Uterus (tissue), 4 donors: ENCODE data around the gene COX6B1. TPM values are rescaled to one million over a fixed set of nuclear protein-coding genes. Genes with fewer than 3 reads are reported as not detected.

Experiments
- DNase-seq, 2 donors: peaks; one replicate each; pipeline ENCODE4 v3.0.0-alpha.2; 2019 to 2020
- H3K27ac ChIP-seq, 2 donors: fragments of 200-600 bp; sonication (generic); 1 replicate in 1 of 2; 2 replicates in 1 of 2; pipeline ENCODE4 v1.5.1; 2016 to 2018
- H3K27me3 ChIP-seq, 2 donors: fragments of 200-600 bp; sonication (generic); one replicate each; pipeline ENCODE4 v1.5.1; 2018 to 2019; ENCODE audit warnings: control low read depth in 1 of 2
- H3K36me3 ChIP-seq, 2 donors: fragments of 200-600 bp; sonication (generic); one replicate each; pipeline ENCODE4 v1.5.1; 2019; ENCODE audit warnings: control low read depth in 1 of 2
- H3K4me1 ChIP-seq, 2 donors: fragments of 200-600 bp; sonication (generic); one replicate each; pipeline ENCODE4 v1.5.1; 2018 to 2019; ENCODE audit warnings: control low read depth in 1 of 2
- H3K4me3 ChIP-seq, 2 donors: fragments of 200-600 bp; sonication (generic); 1 replicate in 1 of 2; 2 replicates in 1 of 2; pipeline ENCODE4 v1.5.1; 2018 to 2019; ENCODE audit warnings: mild to moderate bottlenecking in 1 of 2
- H3K9me3 ChIP-seq, 2 donors: fragments of 200-600 bp; sonication (generic); one replicate each; pipeline ENCODE4 v1.5.1; 2019; ENCODE audit warnings: control low read depth in 1 of 2
- POLR2A ChIP-seq, 2 donors: fragments of 450-650 bp; IDR thresholded peaks; one replicate each; pipeline ENCODE4 v1.6.1; 2016; ENCODE audit warnings: antibody characterized with exemption in 2 of 2, mild to moderate bottlenecking in 1 of 2, moderate library complexity in 1 of 2
- intact Hi-C: fragments of 100-400 bp; cut with DNase I; formaldehyde crosslinking; loops from one replicate; pipeline ENCODE4 v1.15.1; 2023; ENCODE audit warnings: low total_unique reads
- total RNA-seq, 4 donors: library from RNA; depleted of rRNA in 3 of 4; stranded (reverse); fragments of >200 nt in 3 of 4; gene quantifications; one replicate each; pipeline versions ENCODE4 v1.1.0 to v1.2.4, GENCODE V29; 2014 to 2023
- TF ChIP-seq, protein P1 (sequence below), 4 experiments: fragments of 200-600 bp in 2 of 4; fragments of 450-650 bp in 2 of 4; sonication (generic) in 2 of 4; IDR thresholded peaks; one replicate each; pipeline ENCODE4 v1.5.1; 2016 to 2019; ENCODE audit warnings: antibody characterized with exemption in 4 of 4, mild to moderate bottlenecking in 2 of 4, moderate library complexity in 1 of 4
- donor health status: DM: yes; HTN: yes; CAD: no.

The COX6B1 gene
- total RNA-seq, 4 donors from 2014 or later: 47.4 to 344 (median 208) TPM

DNA sequence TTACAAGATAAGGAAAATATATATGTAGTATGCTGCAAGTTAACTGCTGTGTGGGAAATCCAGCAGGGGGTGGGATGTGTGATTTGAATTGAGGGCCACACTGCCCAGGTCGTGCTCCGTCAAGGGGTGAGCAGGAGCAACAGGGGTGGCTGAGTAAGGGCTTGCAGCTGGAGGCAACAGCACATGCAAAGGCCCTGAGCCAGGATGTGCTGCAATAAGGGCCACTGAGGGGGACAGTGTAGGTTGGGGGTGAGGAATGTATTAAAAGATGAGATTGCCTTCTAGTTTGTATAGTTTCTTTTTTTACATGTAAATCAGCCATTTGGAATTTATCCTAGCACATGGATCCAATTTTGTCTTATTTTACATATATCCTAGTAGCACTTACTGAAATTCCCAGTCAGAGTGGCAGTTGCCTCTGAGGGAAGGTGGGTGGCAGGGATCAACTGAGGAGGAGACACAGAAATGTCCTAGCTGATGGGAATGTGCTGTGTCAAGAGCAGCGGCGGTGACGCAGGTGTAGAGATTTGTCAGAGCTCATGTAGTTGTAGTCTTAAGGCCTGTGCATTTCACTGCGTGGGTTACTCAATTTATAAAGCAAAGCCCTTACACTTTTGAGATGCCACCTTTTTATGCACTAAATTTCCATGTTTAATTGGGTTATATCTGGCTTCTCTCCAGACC, 24.7 kb upstream of the COX6B1 start:
- intact Hi-C loops: no loop called here
- no peaks in the 10 kb centered on the region for H3K4me1 ChIP-seq
- no peaks in the 10 kb centered on the region for H3K27me3 ChIP-seq
- no peaks in the 10 kb centered on the region for H3K9me3 ChIP-seq
- H3K27ac ChIP-seq: no peak overlapping the region
- TF ChIP-seq, protein P1, sequence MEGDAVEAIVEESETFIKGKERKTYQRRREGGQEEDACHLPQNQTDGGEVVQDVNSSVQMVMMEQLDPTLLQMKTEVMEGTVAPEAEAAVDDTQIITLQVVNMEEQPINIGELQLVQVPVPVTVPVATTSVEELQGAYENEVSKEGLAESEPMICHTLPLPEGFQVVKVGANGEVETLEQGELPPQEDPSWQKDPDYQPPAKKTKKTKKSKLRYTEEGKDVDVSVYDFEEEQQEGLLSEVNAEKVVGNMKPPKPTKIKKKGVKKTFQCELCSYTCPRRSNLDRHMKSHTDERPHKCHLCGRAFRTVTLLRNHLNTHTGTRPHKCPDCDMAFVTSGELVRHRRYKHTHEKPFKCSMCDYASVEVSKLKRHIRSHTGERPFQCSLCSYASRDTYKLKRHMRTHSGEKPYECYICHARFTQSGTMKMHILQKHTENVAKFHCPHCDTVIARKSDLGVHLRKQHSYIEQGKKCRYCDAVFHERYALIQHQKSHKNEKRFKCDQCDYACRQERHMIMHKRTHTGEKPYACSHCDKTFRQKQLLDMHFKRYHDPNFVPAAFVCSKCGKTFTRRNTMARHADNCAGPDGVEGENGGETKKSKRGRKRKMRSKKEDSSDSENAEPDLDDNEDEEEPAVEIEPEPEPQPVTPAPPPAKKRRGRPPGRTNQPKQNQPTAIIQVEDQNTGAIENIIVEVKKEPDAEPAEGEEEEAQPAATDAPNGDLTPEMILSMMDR (IDR thresholded peaks at IDR 0.05): no peak
- TF ChIP-seq POLR2A (IDR thresholded peaks at IDR 0.05): no peak
- H3K4me3 ChIP-seq: no peak overlapping the region
- no peaks in the 10 kb centered on the region for H3K36me3 ChIP-seq
- DNase-seq: no peak

DNA sequence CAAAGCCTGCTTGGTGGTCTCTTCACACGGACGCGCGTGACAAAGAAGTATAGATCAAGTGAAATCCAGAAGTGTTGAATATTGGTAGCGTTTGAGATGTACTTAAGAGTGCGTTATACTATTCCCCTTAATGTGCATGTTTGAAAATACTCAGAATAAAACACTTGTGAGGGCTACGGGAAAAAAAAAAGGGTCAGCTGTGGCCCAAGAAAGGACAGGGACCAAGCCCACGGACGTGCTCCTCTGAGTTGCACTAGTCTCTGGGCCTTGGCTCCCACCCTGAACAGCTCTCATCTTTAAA, 19.9 kb upstream of the COX6B1 start:
- Histone ChIP-seq H3K9me3 (no peaks in the 10 kb centered on the region), H3K27me3 (no peaks in the 10 kb centered on the region), H3K4me3 (peak overlapping the region; percentile 89 to 93), H3K4me1 (peaks cover 5 to 6% of the 10 kb centered on the region in 2 donors), H3K27ac (peak overlapping the region; percentile 78 to 93), H3K36me3 (no peaks in the 10 kb centered on the region)
- DNase-seq: no peak
- intact Hi-C loops: no loop called here
- TF ChIP-seq, protein P1 (IDR thresholded peaks at IDR 0.05): no peak
- TF ChIP-seq POLR2A (IDR thresholded peaks at IDR 0.05): no peak

- Histone ChIP-seq H3K36me3 (no peaks in the 10 kb centered on the region), H3K9me3 (no peaks in the 10 kb centered on the region), H3K4me3 (peak within 1 kb of the TSS; percentile 89 to 93), H3K27me3 (no peaks in the 10 kb centered on the region), H3K4me1 (peaks cover 5 to 6% of the 10 kb centered on the region in 2 donors), H3K27ac (peak within 1 kb of the TSS; percentile 78 to 93)
- DNase-seq: peak; percentile 98
- TF ChIP-seq POLR2A (IDR thresholded peaks at IDR 0.05): peak; percentile 53 to 82
- TF ChIP-seq, protein P1 (IDR thresholded peaks at IDR 0.05): peak in 2 of 4 experiments; percentile 32 to 51
- intact Hi-C loops: no loop called here
Measured at GRCh38 chr19:35628565-35629331, 19.4 kb upstream of the COX6B1 start, which contains the start of gene RBM42. Gene RBM42, plus strand, starts transcription at chr19:35629036. Its CDS starts 118 bp downstream, at chr19:35629154.

DNA sequence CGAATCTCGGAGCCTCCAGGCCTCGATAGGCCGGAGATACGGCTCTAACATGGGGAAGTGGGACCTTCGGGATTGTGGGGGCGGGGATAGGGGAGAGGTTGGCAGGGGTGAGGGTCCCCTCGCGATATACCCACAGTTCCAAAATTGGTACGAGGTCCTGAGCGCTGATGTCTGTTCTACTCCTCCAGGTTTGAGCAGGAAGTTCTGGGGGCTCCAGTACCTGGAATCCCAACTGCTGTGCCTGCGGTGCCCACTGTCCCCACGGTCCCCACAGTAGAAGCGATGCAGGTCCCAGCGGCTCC, 18.8 kb upstream of the COX6B1 start:
- H3K4me3 ChIP-seq: peak overlapping the region; percentile 89 to 93
- intact Hi-C loops: no loop called here
- peak overlapping the region; percentile 78 to 93 for H3K27ac ChIP-seq
- H3K36me3 ChIP-seq: no peaks in the 10 kb centered on the region
- no peak for TF ChIP-seq POLR2A (IDR thresholded peaks at IDR 0.05)
- TF ChIP-seq, protein P1 (IDR thresholded peaks at IDR 0.05): no peak
- no peak for DNase-seq
- H3K4me1 ChIP-seq: peaks cover 5 to 6% of the 10 kb centered on the region in 2 donors
- H3K27me3 ChIP-seq: no peaks in the 10 kb centered on the region
- H3K9me3 ChIP-seq: no peaks in the 10 kb centered on the region

- no peak for DNase-seq
- intact Hi-C loops: no loop called here
- H3K27me3 ChIP-seq: no peaks in the 10 kb centered on the region
- H3K9me3 ChIP-seq: no peaks in the 10 kb centered on the region
- peaks cover 5 to 6% of the 10 kb centered on the region in 2 donors for H3K4me1 ChIP-seq
- no peaks in the 10 kb centered on the region for H3K36me3 ChIP-seq
- no peak for TF ChIP-seq POLR2A (IDR thresholded peaks at IDR 0.05)
- TF ChIP-seq, protein P1 (IDR thresholded peaks at IDR 0.05): no peak
- no peak overlapping the region for H3K27ac ChIP-seq
- H3K4me3 ChIP-seq: no peak overlapping the region
Measured at GRCh38 chr19:35633727-35634440, 14.2 kb upstream of the COX6B1 start.
